Neural crest cell (in vitro differentiated cells): Measurements from ENCODE around the gene MYMK. TPM values are rescaled to one million over a fixed set of nuclear protein-coding genes. Genes with fewer than 3 reads are reported as not detected.

Source experiments
- DNase-seq: peaks from one replicate; pipeline ENCODE4 v3.0.0; 2021; ENCODE audit warnings: low read depth, mixed read lengths, low spot score
- H3K27ac Mint-ChIP-seq: one replicate; pipeline ENCODE4 v1.8.0; 2021; ENCODE audit warnings: mild to moderate bottlenecking, mixed read lengths; ENCODE audit not compliant: unreplicated experiment
- H3K27me3 Mint-ChIP-seq: 2 replicates; pipeline ENCODE4 v1.8.0; 2021; ENCODE audit warnings: low read depth, mild to moderate bottlenecking, mixed read lengths
- H3K36me3 Mint-ChIP-seq: 2 replicates; pipeline ENCODE4 v1.8.0; 2021; ENCODE audit warnings: low read depth, mild to moderate bottlenecking, mixed read lengths
- H3K4me1 Mint-ChIP-seq: 2 replicates; pipeline ENCODE4 v1.8.0; 2021; ENCODE audit warnings: mixed read lengths
- H3K4me3 Mint-ChIP-seq: one replicate; pipeline ENCODE4 v1.8.0; 2021; ENCODE audit warnings: mild to moderate bottlenecking, mixed read lengths
- H3K9me3 Mint-ChIP-seq: 2 replicates; pipeline ENCODE4 v1.8.0; 2021; ENCODE audit warnings: mixed read lengths
- CTCF ChIP-seq: fragments of 200-600 bp; sonication (generic); conservative IDR thresholded peaks from 2 replicates; pipeline ENCODE4 v1.5.0; 2021; ENCODE audit warnings: antibody characterized with exemption, mild to moderate bottlenecking
- total RNA-seq: library from RNA; stranded (reverse); gene quantifications from 2 replicates; pipeline ENCODE4 v1.2.1, GENCODE V29; 2021

MYMK gene
- total RNA-seq, 1 donor from 2014 or later, result not detected

- Mint-ChIP-seq H3K36me3 (no peaks in the 10 kb centered on the region), H3K27me3 (peaks cover 14% of the 10 kb centered on the region), H3K4me3 (no peak overlapping the region), H3K27ac (peak overlapping the region; percentile 27), H3K9me3 (no peaks in the 10 kb centered on the region), H3K4me1 (peaks cover 17% of the 10 kb centered on the region)
- DNase-seq, result no peak
- no peak for TF ChIP-seq CTCF
Observed at GRCh38 chr9:133523106-133523505, 1.7 kb downstream of the MYMK start.

- peak overlapping the region; percentile 27 for H3K27ac Mint-ChIP-seq
- H3K27me3 Mint-ChIP-seq, result peaks cover 10% of the 10 kb centered on the region
Observed at GRCh38 chr9:133522073-133522910, 2.5 kb downstream of the MYMK start.

GRCh38 chr9:133521122-133522072 is 3.4 kb downstream of the MYMK start:
- no peak overlapping the region for H3K4me3 Mint-ChIP-seq
- H3K27me3 Mint-ChIP-seq, result peaks cover 4% of the 10 kb centered on the region
- H3K9me3 Mint-ChIP-seq, result no peaks in the 10 kb centered on the region
- peaks cover 6% of the 10 kb centered on the region for H3K4me1 Mint-ChIP-seq
- H3K36me3 Mint-ChIP-seq, result no peaks in the 10 kb centered on the region
- H3K27ac Mint-ChIP-seq, result peak overlapping the region; percentile 64
- no peak for TF ChIP-seq CTCF
- no peak for DNase-seq

More at GRCh38 chr9:133522073-133522910, 2.5 kb downstream of the MYMK start:
- no peak overlapping the region for H3K4me3 Mint-ChIP-seq
- H3K36me3 Mint-ChIP-seq, result no peaks in the 10 kb centered on the region
- TF ChIP-seq CTCF, result no peak
- no peaks in the 10 kb centered on the region for H3K9me3 Mint-ChIP-seq
- DNase-seq, result no peak
- H3K4me1 Mint-ChIP-seq, result peaks cover 15% of the 10 kb centered on the region

GRCh38 chr9:133520121-133520835 is 4.5 kb downstream of the MYMK start:
- no peak for TF ChIP-seq CTCF
- Mint-ChIP-seq H3K4me1 (no peaks in the 10 kb centered on the region), H3K4me3 (no peak overlapping the region), H3K27me3 (peaks cover 2% of the 10 kb centered on the region), H3K9me3 (no peaks in the 10 kb centered on the region), H3K36me3 (no peaks in the 10 kb centered on the region), H3K27ac (no peak overlapping the region)
- no peak for DNase-seq

- H3K27ac Mint-ChIP-seq, result no peak overlapping the region
- H3K27me3 Mint-ChIP-seq, result peaks cover 2% of the 10 kb centered on the region
- H3K36me3 Mint-ChIP-seq, result no peaks in the 10 kb centered on the region
- no peak for DNase-seq
- no peaks in the 10 kb centered on the region for H3K9me3 Mint-ChIP-seq
- no peak for TF ChIP-seq CTCF
- H3K4me3 Mint-ChIP-seq, result no peak overlapping the region
- H3K4me1 Mint-ChIP-seq, result no peaks in the 10 kb centered on the region
Observed at GRCh38 chr9:133519693-133520092, 5.1 kb downstream of the MYMK start.
